ENCODE results near the gene SEMA4D. TPM values are rescaled to one million over a fixed set of nuclear protein-coding genes. Genes with fewer than 3 reads are reported as not detected.

The SEMA4D gene
- total RNA-seq, 3 donors from 2014 or later (not counting 1 experiment from before 2014, with no cell fraction given) = 354 to 448 (median 420) TPM

DNA sequence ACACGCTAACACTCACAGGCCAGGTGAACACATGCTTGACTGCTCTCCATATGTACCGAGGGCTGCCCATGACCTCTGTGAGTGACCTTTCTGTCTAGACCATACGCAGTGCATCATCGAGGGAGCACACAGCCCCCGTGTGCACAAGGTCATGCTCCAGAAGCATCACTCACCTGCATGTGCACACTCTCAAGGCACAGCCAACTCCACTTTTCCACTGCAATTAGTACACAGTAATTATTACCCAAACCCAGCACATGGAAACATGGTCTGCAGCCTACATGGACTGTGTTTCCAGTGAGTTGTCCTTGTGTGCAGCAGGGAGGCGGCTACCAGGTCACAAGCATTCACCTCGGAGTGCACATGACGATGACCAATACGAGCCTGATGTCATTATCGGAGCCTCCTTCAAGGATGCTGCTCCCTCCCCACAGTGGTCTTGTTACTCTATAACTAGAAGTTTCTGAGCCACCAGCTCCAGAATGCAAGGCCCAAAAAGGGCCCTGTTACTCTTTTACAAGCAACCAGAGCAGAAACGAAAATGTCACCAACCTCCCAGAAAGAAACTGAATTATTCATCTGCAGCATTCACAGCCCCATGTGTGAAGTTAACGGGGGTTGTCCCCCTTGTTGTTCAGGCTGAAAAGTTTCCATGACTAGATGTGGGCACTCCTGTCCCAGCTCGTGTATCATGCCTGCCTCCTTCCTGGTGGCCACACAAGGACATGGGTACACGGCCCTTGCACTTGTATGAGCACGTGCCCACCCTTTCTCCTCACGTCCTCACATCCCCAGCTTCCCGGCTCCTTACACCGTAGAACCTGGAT is 31.2 kb downstream of the SEMA4D start:
- no peaks in the 10 kb centered on the region for H3K36me3 ChIP-seq (ENCODE audit: control insufficient read depth, insufficient read depth, low read length)
- Mint-ChIP-seq H3K27ac (peak overlapping the region; percentile 80 to 94), H3K4me3 (peak overlapping the region; percentile 66), H3K36me3 (no peaks in the 10 kb centered on the region), H3K4me1 (peaks cover 95 to 96% of the 10 kb centered on the region in 2 donors), H3K27me3 (ENCODE audit: low read depth in 2 of 2) (no peaks in the 10 kb centered on the region), H3K9me3 (no peaks in the 10 kb centered on the region)
- H3K27ac ChIP-seq (ENCODE audit: low read length) = peak overlapping the region; percentile 56
- intact Hi-C loops (cut with micrococcal nuclease) = no loop called here
- no peaks in the 10 kb centered on the region for H3K27me3 ChIP-seq (ENCODE audit: control insufficient read depth, insufficient read depth, low read length)
- DNase-seq (peak in 1 of 2 donors; percentile 60), ATAC-seq (peak; percentile 36 to 53 (median 48))
- peaks cover 74% of the 10 kb centered on the region for H3K4me1 ChIP-seq (ENCODE audit: control insufficient read depth, insufficient read depth, low read length)
- no peak overlapping the region for H3K4me3 ChIP-seq (ENCODE audit: low read length)
- H3K9me3 ChIP-seq (ENCODE audit: control insufficient read depth, insufficient read depth, low read length) = no peaks in the 10 kb centered on the region
- WGBS (ENCODE audit: insufficient coverage) = 63% methylated on average over 18 of the region's 18 CpGs
- TF ChIP-seq CTCF (IDR thresholded peaks at IDR 0.05) = no peak

DNA sequence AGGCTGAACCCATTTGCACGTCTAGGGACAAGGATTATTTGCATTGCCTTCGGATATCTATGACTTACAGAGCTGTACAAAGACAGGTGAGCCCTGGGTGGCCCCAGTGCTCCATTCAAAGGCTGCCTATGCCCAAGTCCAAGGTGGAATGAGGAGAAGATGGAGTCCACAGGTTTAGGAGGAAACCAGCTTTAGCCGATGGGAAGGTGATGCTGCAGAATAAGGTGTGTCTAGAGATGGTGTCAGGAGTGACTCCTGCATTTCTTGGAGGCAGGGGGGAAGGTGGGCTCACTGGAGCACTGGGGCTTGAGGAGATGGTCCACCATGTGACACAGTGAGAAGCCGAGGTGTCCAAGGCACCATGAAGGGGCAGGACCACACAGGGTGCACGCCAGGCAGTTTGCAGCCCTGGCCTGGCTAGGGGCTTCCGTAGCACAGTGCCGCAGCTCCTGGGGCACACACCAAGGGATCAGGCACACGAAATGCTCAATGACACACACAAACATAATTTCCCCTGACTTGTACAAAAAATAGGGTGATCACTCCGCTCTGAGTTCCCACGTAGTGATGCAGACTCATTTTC is 32.1 kb downstream of the SEMA4D start:
- Histone ChIP-seq H3K9me3 (ENCODE audit: control insufficient read depth, insufficient read depth, low read length) (no peaks in the 10 kb centered on the region), H3K36me3 (ENCODE audit: control insufficient read depth, insufficient read depth, low read length) (no peaks in the 10 kb centered on the region), H3K4me1 (ENCODE audit: control insufficient read depth, insufficient read depth, low read length) (peaks cover 77% of the 10 kb centered on the region), H3K27me3 (ENCODE audit: control insufficient read depth, insufficient read depth, low read length) (no peaks in the 10 kb centered on the region), H3K27ac (ENCODE audit: low read length) (no peak overlapping the region), H3K4me3 (ENCODE audit: low read length) (no peak overlapping the region)
- Mint-ChIP-seq H3K27ac (peak overlapping the region; percentile 88 to 94), H3K4me3 (peak overlapping the region; percentile 90), H3K4me1 (peaks cover 93% of the 10 kb centered on the region in 2 donors), H3K9me3 (no peaks in the 10 kb centered on the region), H3K27me3 (ENCODE audit: low read depth in 2 of 2) (no peaks in the 10 kb centered on the region), H3K36me3 (no peaks in the 10 kb centered on the region)
- no peak for TF ChIP-seq CTCF (IDR thresholded peaks at IDR 0.05)
- intact Hi-C loops (cut with micrococcal nuclease) = loop anchor here (2.0 kb wide), 1 partner anchor 21 kb away; no protein-coding TSS in a partner anchor
- ATAC-seq = no peak
- 91% methylated on average over 10 of the region's 10 CpGs for WGBS (ENCODE audit: insufficient coverage)
- DNase-seq = no peak

- H3K9me3 ChIP-seq (ENCODE audit: control insufficient read depth, insufficient read depth, low read length) = no peaks in the 10 kb centered on the region
- WGBS (ENCODE audit: insufficient coverage) = 67% methylated on average over 7 of the region's 7 CpGs
- DNase-seq (no peak), ATAC-seq (no peak)
- peaks cover 93% of the 10 kb centered on the region in 2 donors for H3K4me1 Mint-ChIP-seq
- no peaks in the 10 kb centered on the region for H3K27me3 ChIP-seq (ENCODE audit: control insufficient read depth, insufficient read depth, low read length)
- no peaks in the 10 kb centered on the region for H3K36me3 Mint-ChIP-seq
- H3K9me3 Mint-ChIP-seq = no peaks in the 10 kb centered on the region
- H3K4me1 ChIP-seq (ENCODE audit: control insufficient read depth, insufficient read depth, low read length) = peaks cover 85% of the 10 kb centered on the region
- H3K27ac Mint-ChIP-seq = peak overlapping the region; percentile 88 to 94
- TF ChIP-seq CTCF (IDR thresholded peaks at IDR 0.05) = no peak
- H3K27me3 Mint-ChIP-seq (ENCODE audit: low read depth in 2 of 2) = no peaks in the 10 kb centered on the region
- no peak overlapping the region for H3K4me3 ChIP-seq (ENCODE audit: low read length)
- H3K27ac ChIP-seq (ENCODE audit: low read length) = no peak overlapping the region
- peaks cover 3% of the 10 kb centered on the region for H3K36me3 ChIP-seq (ENCODE audit: control insufficient read depth, insufficient read depth, low read length)
- H3K4me3 Mint-ChIP-seq = peak overlapping the region; percentile 90
- intact Hi-C loops (cut with micrococcal nuclease) = loop anchor here (2.0 kb wide), 1 partner anchor 20 kb away; no protein-coding TSS in a partner anchor
Measured at GRCh38 chr9:89465001-89465451, 32.9 kb downstream of the SEMA4D start.
